Sigmoid colon (tissue), 7 donors: Measurements from ENCODE around the gene PPDPF. TPM values are rescaled to one million over a fixed set of nuclear protein-coding genes. Genes with fewer than 3 reads are reported as not detected.

Experiments used
- DNase-seq: peaks from one replicate; pipeline ENCODE4 v3.0.0-alpha.2; 2019
- H3K27ac ChIP-seq, 4 donors: fragments of 200-600 bp; sonication (generic); one replicate each; pipeline ENCODE4 v1.5.1; 2016 to 2019; ENCODE audit warnings: mild to moderate bottlenecking in 1 of 4
- H3K27me3 ChIP-seq, 3 donors: fragments of 200-600 bp; sonication (generic); one replicate each; pipeline ENCODE4 v1.5.1; 2019; ENCODE audit warnings: mild to moderate bottlenecking in 1 of 3
- H3K36me3 ChIP-seq, 4 donors: fragments of 200-600 bp; sonication (generic); one replicate each; pipeline ENCODE4 v1.5.1; 2016 to 2019
- H3K4me1 ChIP-seq, 4 donors: fragments of 200-600 bp; sonication (generic); one replicate each; pipeline ENCODE4 v1.5.1; 2017 to 2019
- H3K4me3 ChIP-seq, 4 donors: fragments of 200-600 bp; sonication (generic); one replicate each; pipeline ENCODE4 v1.5.1; 2017 to 2019; ENCODE audit warnings: mild to moderate bottlenecking in 2 of 4, moderate library complexity in 1 of 4
- H3K9me3 ChIP-seq, 4 donors: fragments of 200-600 bp in 3 of 4; sonication (generic) in 3 of 4; one replicate each; pipeline versions ENCODE4 v1.5.1 to v1.6.1; 2013 to 2019
- EP300 ChIP-seq, 4 donors: sonication (generic); formaldehyde crosslinking; IDR thresholded peaks; one replicate each; pipeline ENCODE4 v1.6.1; 2017; ENCODE audit warnings: antibody characterized with exemption in 4 of 4
- POLR2A ChIP-seq, 2 donors: fragments of 450-650 bp; IDR thresholded peaks; one replicate each; pipeline ENCODE4 v1.6.1; 2016; ENCODE audit warnings: antibody characterized with exemption in 2 of 2, mild to moderate bottlenecking in 2 of 2, moderate library complexity in 2 of 2
- POLR2AphosphoS5 ChIP-seq, 4 donors: sonication (generic); formaldehyde crosslinking; IDR thresholded peaks; one replicate each; pipeline ENCODE4 v1.6.1; 2017; ENCODE audit warnings: antibody characterized with exemption in 4 of 4
- WGBS, 2 donors: extraction: QIAGEN DNeasy Blood & Tissue Kit; methylation state at CpG; one replicate each; pipeline ENCODE4 v1.1.7; 2013; 5-methylcytosine and 5-hydroxymethylcytosine counted together
- intact Hi-C: fragments of 100-400 bp; cut with DNase I; formaldehyde crosslinking; loops from one replicate; pipeline ENCODE4 v1.15.1; 2023
- polyA plus RNA-seq, 3 donors: library from polyadenylated mRNA; stranded (reverse); fragments of 200-250 nt; gene quantifications; one replicate each; pipeline ENCODE4 v1.2.3, GENCODE V29; 2013
- total RNA-seq, 4 donors: library from RNA; depleted of rRNA; stranded (reverse); fragments of >200 nt; gene quantifications; one replicate each; pipeline ENCODE4 v1.1.0, GENCODE V29; 2016
- TF ChIP-seq, protein P1 (sequence below), 4 experiments: fragments of 450-650 bp in 3 of 4; fragments of 200-600 bp in 1 of 4; IDR thresholded peaks; one replicate each; pipeline ENCODE4 v1.5.1; 2016 to 2019; ENCODE audit warnings: antibody characterized with exemption in 4 of 4, mild to moderate bottlenecking in 3 of 4, moderate library complexity in 2 of 4
- donor health status: healthy with polysubstance abuse.
- donor health status: Bipolar disorder and iron deficiency.
- donor health status: healthy.

Gene PPDPF
- total and polyA plus RNA-seq, 7 donors: 82.8 to 1,688 (median 244) TPM

DNA sequence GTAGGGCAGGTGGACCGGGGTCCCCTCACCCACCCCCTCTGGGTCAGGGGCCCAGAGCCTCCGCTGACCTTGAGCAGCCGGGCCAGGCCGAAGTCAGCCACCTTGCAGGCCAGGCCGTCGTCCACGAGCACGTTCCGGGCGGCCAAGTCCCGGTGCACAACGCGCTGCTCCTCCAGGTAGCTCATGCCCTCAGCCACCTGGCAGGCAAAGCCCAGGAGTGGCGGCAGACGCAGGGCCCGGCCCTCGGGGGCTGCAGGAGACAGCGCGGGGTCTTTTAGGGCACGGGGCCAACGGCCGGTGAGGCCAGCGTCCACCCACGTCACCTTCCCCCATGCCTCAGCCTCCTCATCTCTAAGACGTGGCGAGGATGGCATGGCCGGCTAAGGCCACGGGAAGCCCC lies 20.8 kb downstream of the PPDPF start:
- H3K9me3 ChIP-seq: no peaks in the 10 kb centered on the region
- H3K4me1 ChIP-seq: peaks cover 0 to 11% (median 9%) of the 10 kb centered on the region in 4 donors
- no peak overlapping the region for H3K27ac ChIP-seq
- no peaks in the 10 kb centered on the region for H3K36me3 ChIP-seq
- peaks cover 2 to 33% (median 19%) of the 10 kb centered on the region in 3 donors for H3K27me3 ChIP-seq
- intact Hi-C loops: no loop called here
- DNase-seq: no peak
- TF ChIP-seq, protein P1, sequence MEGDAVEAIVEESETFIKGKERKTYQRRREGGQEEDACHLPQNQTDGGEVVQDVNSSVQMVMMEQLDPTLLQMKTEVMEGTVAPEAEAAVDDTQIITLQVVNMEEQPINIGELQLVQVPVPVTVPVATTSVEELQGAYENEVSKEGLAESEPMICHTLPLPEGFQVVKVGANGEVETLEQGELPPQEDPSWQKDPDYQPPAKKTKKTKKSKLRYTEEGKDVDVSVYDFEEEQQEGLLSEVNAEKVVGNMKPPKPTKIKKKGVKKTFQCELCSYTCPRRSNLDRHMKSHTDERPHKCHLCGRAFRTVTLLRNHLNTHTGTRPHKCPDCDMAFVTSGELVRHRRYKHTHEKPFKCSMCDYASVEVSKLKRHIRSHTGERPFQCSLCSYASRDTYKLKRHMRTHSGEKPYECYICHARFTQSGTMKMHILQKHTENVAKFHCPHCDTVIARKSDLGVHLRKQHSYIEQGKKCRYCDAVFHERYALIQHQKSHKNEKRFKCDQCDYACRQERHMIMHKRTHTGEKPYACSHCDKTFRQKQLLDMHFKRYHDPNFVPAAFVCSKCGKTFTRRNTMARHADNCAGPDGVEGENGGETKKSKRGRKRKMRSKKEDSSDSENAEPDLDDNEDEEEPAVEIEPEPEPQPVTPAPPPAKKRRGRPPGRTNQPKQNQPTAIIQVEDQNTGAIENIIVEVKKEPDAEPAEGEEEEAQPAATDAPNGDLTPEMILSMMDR (IDR thresholded peaks at IDR 0.05): no peak
- TF ChIP-seq POLR2A (IDR thresholded peaks at IDR 0.05): no peak
- no peak for TF ChIP-seq POLR2AphosphoS5 (IDR thresholded peaks at IDR 0.05)
- TF ChIP-seq EP300 (IDR thresholded peaks at IDR 0.05): no peak
- no peak overlapping the region for H3K4me3 ChIP-seq
- WGBS, 2 donors: 92 to 95% methylated on average over 28 of the region's 28 CpGs

DNA sequence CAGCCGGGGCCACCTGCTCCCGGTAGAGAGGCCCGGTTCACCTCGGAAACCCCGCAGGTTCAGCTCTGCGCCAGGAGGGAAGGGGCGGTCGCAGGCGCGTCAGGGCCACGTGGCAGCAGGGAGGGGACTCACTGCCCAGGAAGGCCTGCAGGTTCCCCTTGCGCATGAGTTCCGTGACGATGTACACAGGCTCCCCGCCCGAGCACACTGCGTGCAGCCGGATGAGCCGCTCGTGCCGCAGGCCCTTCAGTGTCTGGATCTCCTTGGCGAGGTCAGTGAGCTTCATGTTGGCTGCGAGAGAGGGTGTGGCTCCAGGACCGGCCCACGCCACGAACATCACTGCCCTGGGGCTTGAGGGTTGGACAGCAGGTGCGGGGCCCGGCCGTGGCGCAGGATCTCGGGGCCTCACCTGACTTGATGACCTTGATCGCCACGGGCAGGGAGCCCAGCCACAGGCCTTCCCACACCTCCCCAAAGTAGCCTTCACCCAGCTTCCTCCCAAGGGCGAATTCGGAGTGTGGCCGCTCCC lies 21.5 kb downstream of the PPDPF start:
- Histone ChIP-seq H3K4me1 (peaks cover 0 to 11% (median 9%) of the 10 kb centered on the region in 4 donors), H3K36me3 (no peaks in the 10 kb centered on the region), H3K27me3 (peaks cover 2 to 33% (median 19%) of the 10 kb centered on the region in 3 donors), H3K9me3 (no peaks in the 10 kb centered on the region), H3K4me3 (no peak overlapping the region), H3K27ac (no peak overlapping the region)
- TF ChIP-seq EP300 (IDR thresholded peaks at IDR 0.05) (no peak), POLR2A (IDR thresholded peaks at IDR 0.05) (peak in 1 of 2 donors; percentile 60)
- no peak for DNase-seq
- 46 to 86% methylated on average over 36 of the region's 36 CpGs for WGBS, 2 donors
- intact Hi-C loops: no loop called here

DNA sequence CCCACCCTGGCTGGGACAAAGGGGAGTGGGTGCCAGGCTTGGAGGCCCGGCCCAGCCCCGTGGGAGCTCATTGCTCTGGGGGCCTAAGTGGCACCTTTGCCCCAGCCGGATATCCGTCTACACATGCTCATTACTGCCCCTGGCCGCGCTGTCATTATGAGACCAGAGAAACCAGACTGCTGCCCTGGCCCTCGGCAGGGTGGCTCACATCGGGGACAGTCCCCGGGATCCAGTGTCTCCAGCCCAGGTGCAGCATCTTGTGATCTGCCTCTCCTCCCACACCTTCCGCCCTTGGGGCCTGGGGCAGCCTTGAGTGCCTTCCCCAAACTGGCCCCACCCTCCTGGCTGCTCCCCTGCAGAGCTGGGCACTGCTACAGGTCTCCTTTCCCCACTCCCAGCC lies 22.1 kb downstream of the PPDPF start:
- TF ChIP-seq EP300 (IDR thresholded peaks at IDR 0.05): no peak
- no peak for TF ChIP-seq POLR2AphosphoS5 (IDR thresholded peaks at IDR 0.05)
- TF ChIP-seq POLR2A (IDR thresholded peaks at IDR 0.05): no peak

DNA sequence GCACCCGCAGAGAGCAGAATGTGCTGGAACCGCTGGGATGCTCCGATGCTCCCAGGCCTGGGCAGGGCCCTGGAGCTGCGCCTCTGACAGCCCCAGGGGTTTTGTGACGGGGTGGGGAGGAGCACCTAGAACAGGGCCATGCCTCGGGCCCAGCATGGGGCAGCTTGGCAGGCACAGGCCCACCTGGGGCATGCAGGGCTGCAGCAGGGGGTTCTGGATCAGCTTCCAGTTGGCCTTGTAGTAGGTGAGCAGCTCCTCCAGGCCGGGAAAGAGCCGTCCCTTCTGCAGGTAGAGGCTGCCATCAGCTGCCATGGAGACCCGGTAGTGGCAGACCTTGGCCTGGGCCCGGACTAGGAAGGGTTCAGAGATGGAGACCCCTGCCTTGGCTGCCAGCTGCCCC lies 22.6 kb downstream of the PPDPF start:
- DNase-seq: no peak
- 83 to 90% methylated on average over 10 of the region's 10 CpGs for WGBS, 2 donors

More for the DNA sequence above, 22.1 kb downstream of the PPDPF start:
- no peak overlapping the region for H3K4me3 ChIP-seq
- H3K4me1 ChIP-seq: peaks cover 0 to 8% (median 6%) of the 10 kb centered on the region in 4 donors
- peaks cover under 1 to 33% (median 20%) of the 10 kb centered on the region in 3 donors for H3K27me3 ChIP-seq
- WGBS, 2 donors: 78 to 79% methylated on average over 10 of the region's 10 CpGs
- DNase-seq: no peak
- H3K9me3 ChIP-seq: no peaks in the 10 kb centered on the region
- no peaks in the 10 kb centered on the region for H3K36me3 ChIP-seq
- H3K27ac ChIP-seq: no peak overlapping the region
- intact Hi-C loops: no loop called here

DNA sequence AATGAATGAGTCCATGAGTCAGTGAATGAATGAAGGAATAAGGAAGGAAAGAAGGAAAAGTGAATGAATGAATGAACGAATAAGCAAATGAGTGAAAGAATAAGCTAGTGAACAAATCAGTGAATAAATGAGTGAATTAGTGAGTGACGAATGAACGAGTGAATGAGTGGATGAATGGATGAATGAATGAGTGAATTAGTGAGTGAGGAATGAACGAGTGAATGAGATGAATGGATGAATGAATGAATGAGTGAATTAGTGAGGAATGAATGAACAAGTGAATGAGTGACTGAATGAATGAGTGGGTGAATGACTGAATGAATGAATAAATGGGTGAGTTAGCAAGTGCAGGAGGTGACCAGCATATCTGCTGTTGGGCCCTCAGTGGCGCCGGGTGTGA lies 23.2 kb downstream of the PPDPF start:
- peaks cover 0 to 42% (median 30%) of the 10 kb centered on the region in 3 donors for H3K27me3 ChIP-seq
- no peak for DNase-seq
- intact Hi-C loops: no loop called here

More for the DNA sequence above, 22.6 kb downstream of the PPDPF start:
- H3K36me3 ChIP-seq: no peaks in the 10 kb centered on the region
- TF ChIP-seq POLR2A (IDR thresholded peaks at IDR 0.05) (no peak), POLR2AphosphoS5 (IDR thresholded peaks at IDR 0.05) (no peak), EP300 (IDR thresholded peaks at IDR 0.05) (no peak)
- TF ChIP-seq, protein P1 (IDR thresholded peaks at IDR 0.05): no peak
- no peak overlapping the region for H3K4me3 ChIP-seq
- intact Hi-C loops: no loop called here
- no peaks in the 10 kb centered on the region for H3K9me3 ChIP-seq
- H3K4me1 ChIP-seq: peaks cover 0 to 4% (median 1%) of the 10 kb centered on the region in 4 donors
- no peak overlapping the region for H3K27ac ChIP-seq
- H3K27me3 ChIP-seq: peaks cover 0 to 36% (median 24%) of the 10 kb centered on the region in 3 donors

More for the DNA sequence above, 23.2 kb downstream of the PPDPF start:
- H3K4me1 ChIP-seq: no peaks in the 10 kb centered on the region
- TF ChIP-seq EP300 (IDR thresholded peaks at IDR 0.05) (no peak), POLR2A (IDR thresholded peaks at IDR 0.05) (no peak), POLR2AphosphoS5 (IDR thresholded peaks at IDR 0.05) (no peak)
- TF ChIP-seq, protein P1 (IDR thresholded peaks at IDR 0.05): no peak
- H3K36me3 ChIP-seq: no peaks in the 10 kb centered on the region
- H3K4me3 ChIP-seq: no peak overlapping the region
- H3K9me3 ChIP-seq: no peaks in the 10 kb centered on the region
- 71 to 87% methylated on average over 6 of the region's 6 CpGs for WGBS, 2 donors
- no peak overlapping the region for H3K27ac ChIP-seq
